Measurements from ENCODE around the gene ARHGAP26. TPM values are rescaled to one million over a fixed set of nuclear protein-coding genes. Genes with fewer than 3 reads are reported as not detected.

ARHGAP26 gene
- total and polyA plus RNA-seq, 2 donors (not counting 3 experiments of a cell fraction or from before 2014, with no cell fraction given), result 3.1 to 16.2 TPM

GRCh38 chr5:143002459-143003327, 232.5 kb downstream of the ARHGAP26 start:
- intact Hi-C loops (cut with micrococcal nuclease), result loop anchor here (1.0 to 10.0 kb wide), 13 partner anchors 21 to 1185 kb away; no protein-coding TSS in a partner anchor
- H3K36me3 ChIP-seq (ENCODE audit: control insufficient read depth in 2 of 2, extremely low read depth in 1 of 2, insufficient read depth in 2 of 2, low read length in 2 of 2), result no peaks in the 10 kb centered on the region
- H3K4me3 ChIP-seq (replicated peaks in 1 of 3; ENCODE audit: insufficient read depth in 1 of 3, low read depth in 1 of 3, low read length in 3 of 3), result peak overlapping the region in 1 of 3 experiments; percentile 14
- TF ChIP-seq POLR2AphosphoS5 (IDR thresholded peaks at IDR 0.05; ENCODE audit: insufficient read depth, low read depth, low read length) (peak; percentile 55), MYC (IDR thresholded peaks at IDR 0.05; ENCODE audit: low read depth, low read length) (no peak), CTCF (IDR thresholded peaks at IDR 0.05; ENCODE audit: extremely low read depth in 1 of 2, insufficient read depth in 1 of 2, low read depth in 1 of 2, low read length in 2 of 2) (peak; percentile 30 to 34), GATA2 (IDR thresholded peaks at IDR 0.05; ENCODE audit: insufficient read depth, insufficient read length, low read depth, low read length) (peak; percentile 82), FOS (IDR thresholded peaks at IDR 0.05; ENCODE audit: borderline replicate concordance, insufficient read depth, low read length) (peak; percentile 43), JUN (IDR thresholded peaks at IDR 0.05; ENCODE audit: borderline replicate concordance, insufficient read depth, insufficient read length, low read depth) (peak; percentile 36), EZH2 (IDR thresholded peaks at IDR 0.05; ENCODE audit: borderline replicate concordance, low read depth, low read length, severe bottlenecking) (no peak)
- no peaks in the 10 kb centered on the region for H3K9me1 ChIP-seq (replicated peaks; ENCODE audit: control insufficient read depth, extremely low read depth, insufficient read depth, low read length)
- dilution Hi-C loops (cut with MboI; ENCODE audit: extremely low pct_ligation_motif_present, low sequenced_read_pairs), result no loop called here
- no peaks in the 10 kb centered on the region for H3K9me3 ChIP-seq (replicated peaks; ENCODE audit: control insufficient read depth, insufficient read depth, low read length)
- H3K9ac ChIP-seq (replicated peaks; ENCODE audit: extremely low read depth, insufficient read depth, low read length), result peak overlapping the region; percentile 55
- ChIA-PET CTCF (interaction anchor here (0.8 to 3.6 kb wide), 42 partner anchors 13 to 1187 kb away, joined by 3 to 35 read pairs (median 5); partner anchors contain the start of gene NR3C1), POLR2A (interaction anchor here (1.2 kb wide), 1 partner anchor 24 kb away, joined by 3 read pairs; no protein-coding TSS in a partner anchor)
- peak overlapping the region; percentile 90 for H3K27ac ChIP-seq (ENCODE audit: insufficient read depth, low read depth, low read length)
- FAIRE-seq (peak; percentile 92), DNase-seq (ENCODE audit: low read depth, low spot score) (peak; percentile 97)
- H2AFZ ChIP-seq (ENCODE audit: low read depth, low read length), result no peak overlapping the region
- H3K79me2 ChIP-seq (ENCODE audit: control insufficient read depth, insufficient read depth, low read length), result no peaks in the 10 kb centered on the region
- H4K20me1 ChIP-seq (replicated peaks; ENCODE audit: control insufficient read depth, extremely low read depth, insufficient read depth, low read length), result no peaks in the 10 kb centered on the region
- no peaks in the 10 kb centered on the region for H3K27me3 ChIP-seq (ENCODE audit: control insufficient read depth in 2 of 2, insufficient read depth in 2 of 2, low read length in 2 of 2)
- peaks cover 22% of the 10 kb centered on the region for H3K4me1 ChIP-seq (ENCODE audit: control insufficient read depth, extremely low read depth, insufficient read depth, low read length)
- no TSS peak for BruUV-seq (replicated peaks)
- peak overlapping the region; percentile 32 for H3K4me2 ChIP-seq (ENCODE audit: insufficient read depth, low read length)
